Iris pigment epithelial cell (primary cell): ENCODE measurements around the gene RHBDL3.

Source experiments
- DNase-seq: peaks from one replicate; pipeline ENCODE4 v3.0.0-alpha.2; 2011; ENCODE audit warnings: low read depth

Gene RHBDL3

GRCh38 chr17:32266389-32267301, 1.0 kb downstream of the RHBDL3 start:
- no peak for DNase-seq

GRCh38 chr17:32267690-32268205, 2.1 kb downstream of the RHBDL3 start:
- DNase-seq: no peak

- no peak for DNase-seq
Observed at GRCh38 chr17:32268734-32269288, 3.2 kb downstream of the RHBDL3 start.

- DNase-seq: no peak
Observed at GRCh38 chr17:32269377-32269776, 3.7 kb downstream of the RHBDL3 start.

GRCh38 chr17:32271844-32272243, 6.2 kb downstream of the RHBDL3 start:
- no peak for DNase-seq

- DNase-seq: no peak
Observed at GRCh38 chr17:32274101-32274500, 8.5 kb downstream of the RHBDL3 start.

- no peak for DNase-seq
Observed at GRCh38 chr17:32274643-32275042, 9.0 kb downstream of the RHBDL3 start.

GRCh38 chr17:32275060-32276042, 9.7 kb downstream of the RHBDL3 start:
- peak; percentile 86 for DNase-seq

GRCh38 chr17:32276171-32276601, 10.6 kb downstream of the RHBDL3 start:
- DNase-seq: no peak

GRCh38 chr17:32277284-32277683, 11.7 kb downstream of the RHBDL3 start:
- DNase-seq: peak; percentile 61

- DNase-seq: no peak
Observed at GRCh38 chr17:32278815-32279214, 13.2 kb downstream of the RHBDL3 start.

- DNase-seq: no peak
Observed at GRCh38 chr17:32279891-32280716, 14.5 kb downstream of the RHBDL3 start.

- no peak for DNase-seq
Observed at GRCh38 chr17:32281011-32281451, 15.4 kb downstream of the RHBDL3 start.

- no peak for DNase-seq
Observed at GRCh38 chr17:32283745-32284201, 18.1 kb downstream of the RHBDL3 start.

- no peak for DNase-seq
Observed at GRCh38 chr17:32285306-32285705, 19.7 kb downstream of the RHBDL3 start.

GRCh38 chr17:32285746-32286517, 20.3 kb downstream of the RHBDL3 start:
- no peak for DNase-seq

GRCh38 chr17:32286518-32286900, 20.9 kb downstream of the RHBDL3 start:
- no peak for DNase-seq

GRCh38 chr17:32287804-32288511, 22.3 kb downstream of the RHBDL3 start:
- no peak for DNase-seq

GRCh38 chr17:32288615-32289014, 23.0 kb downstream of the RHBDL3 start:
- DNase-seq: no peak
